GM21576 (cell line): ENCODE measurements around the gene ZNF429.
"Not testable (repeated sequence)": the region's sequence is repeated elsewhere in the genome, so short reads cannot be mapped to it uniquely, and the experiment has no call there.

Source experiments
- ATAC-seq: cut with Tn5 transposase; IDR thresholded peaks from one replicate; pipeline ENCODE4 v1.9.1; 2021; ENCODE audit warnings: mild to moderate bottlenecking, moderate library complexity; ENCODE audit not compliant: unreplicated experiment

ZNF429 gene

DNA sequence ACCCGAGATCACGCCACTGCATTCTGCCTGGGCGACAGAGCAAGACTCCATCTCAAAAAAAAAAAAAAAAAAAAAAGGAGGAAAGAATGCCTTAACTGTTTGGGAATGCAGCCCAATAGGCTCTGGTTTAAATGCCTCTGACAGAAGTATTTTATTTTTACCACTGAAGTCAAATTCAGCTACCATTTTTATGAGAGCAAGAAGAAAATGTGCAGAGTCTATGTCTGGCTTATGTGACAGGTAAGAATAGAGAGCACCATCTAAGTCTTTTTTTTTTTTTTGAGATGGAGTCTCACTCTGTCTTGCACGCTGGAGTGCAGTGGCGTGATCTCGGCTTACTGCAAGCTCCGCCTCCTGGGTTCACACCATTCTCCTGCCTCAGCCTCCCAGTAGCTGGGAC lies 7.2 kb downstream of the ZNF429 start:
- ATAC-seq: not testable (repeated sequence)

- no peak for ATAC-seq
Observed at GRCh38 chr19:21513651-21514050, 8.2 kb downstream of the ZNF429 start.

- no peak for ATAC-seq
Observed at GRCh38 chr19:21519488-21519887, 14.1 kb downstream of the ZNF429 start.

DNA sequence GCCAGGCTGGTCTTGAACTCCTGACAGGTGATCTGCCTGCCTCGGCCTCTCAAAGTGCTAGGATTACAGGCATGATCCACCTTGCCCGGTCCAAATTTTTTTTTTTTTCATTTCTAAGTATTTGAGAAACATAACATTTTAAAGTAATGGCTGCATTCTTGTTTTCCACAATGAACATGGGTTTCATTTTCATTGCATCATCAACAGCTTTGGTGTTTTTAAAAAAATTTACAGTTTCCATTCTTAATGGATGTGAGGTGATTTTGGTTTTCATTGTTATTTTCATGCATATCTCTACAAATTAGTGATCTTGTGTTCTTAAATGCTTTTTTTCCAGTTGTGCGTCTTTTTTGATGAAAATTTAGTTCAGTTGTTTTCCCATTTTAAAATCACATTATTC lies 27.5 kb downstream of the ZNF429 start:
- no peak for ATAC-seq

DNA sequence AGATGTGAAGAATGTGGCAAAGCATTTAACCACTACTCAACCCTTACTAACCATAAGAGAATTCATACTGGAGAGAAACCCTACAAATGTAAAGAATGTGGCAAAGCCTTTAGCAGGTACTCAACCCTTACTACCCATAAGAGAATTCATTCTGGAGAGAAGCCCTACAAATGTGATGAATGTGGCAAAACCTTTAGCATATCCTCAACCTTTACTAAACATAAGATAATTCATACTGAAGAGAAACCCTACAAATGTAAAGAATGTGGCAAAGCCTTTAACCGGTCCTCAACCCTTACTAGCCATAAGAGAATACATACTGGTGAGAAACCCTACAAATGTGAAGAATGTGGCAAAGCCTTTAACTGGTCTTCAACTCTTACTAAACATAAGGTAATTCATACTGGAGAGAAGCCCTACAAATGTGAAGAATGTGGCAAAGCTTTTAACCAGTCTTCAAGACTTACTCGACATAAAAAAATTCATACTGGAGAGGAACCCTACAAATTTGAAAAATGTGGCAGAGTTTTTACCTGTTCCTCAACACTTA lies 31.4 kb downstream of the ZNF429 start:
- ATAC-seq: not testable (repeated sequence)

- ATAC-seq: no peak
Observed at GRCh38 chr19:21559444-21559843, 54.0 kb downstream of the ZNF429 start.

DNA sequence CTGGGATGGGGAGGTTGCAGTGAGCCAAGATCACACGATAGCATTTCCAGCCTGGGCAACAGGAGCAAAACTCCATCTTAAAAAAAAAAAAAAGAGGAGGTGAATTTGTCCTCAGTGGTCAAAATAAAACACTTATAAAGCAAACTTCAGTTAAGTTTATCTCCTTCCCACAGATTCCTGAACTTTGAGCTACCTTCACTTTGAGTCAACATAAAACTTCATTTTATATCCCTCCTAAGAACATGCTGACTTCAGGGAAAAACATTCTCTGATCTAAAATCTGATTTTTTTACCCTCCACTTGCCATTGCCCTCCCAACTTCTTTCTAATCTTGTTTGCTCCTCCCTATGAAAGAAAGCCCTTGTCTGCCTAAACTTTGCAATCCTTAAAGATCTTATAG lies 59.0 kb downstream of the ZNF429 start:
- ATAC-seq: no peak

DNA sequence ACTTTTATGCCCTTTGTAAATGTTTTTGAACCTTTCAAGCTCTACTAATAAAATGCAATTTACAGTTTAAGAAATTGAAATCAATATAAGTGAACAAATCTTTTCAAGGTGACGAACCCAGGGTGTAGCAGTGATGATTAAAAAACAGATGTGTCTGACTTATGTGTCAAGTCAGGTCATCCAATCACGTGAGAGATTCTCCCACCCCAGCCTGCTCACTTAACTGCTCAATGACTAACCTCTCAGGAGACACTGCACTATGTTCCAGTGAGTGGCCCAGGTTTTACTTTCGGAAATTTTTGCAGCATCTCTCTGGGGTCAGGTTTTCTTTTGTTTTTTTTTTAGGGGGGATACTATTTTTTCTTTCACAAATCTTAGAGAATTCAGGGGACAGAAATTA lies 60.7 kb downstream of the ZNF429 start:
- no peak for ATAC-seq

DNA sequence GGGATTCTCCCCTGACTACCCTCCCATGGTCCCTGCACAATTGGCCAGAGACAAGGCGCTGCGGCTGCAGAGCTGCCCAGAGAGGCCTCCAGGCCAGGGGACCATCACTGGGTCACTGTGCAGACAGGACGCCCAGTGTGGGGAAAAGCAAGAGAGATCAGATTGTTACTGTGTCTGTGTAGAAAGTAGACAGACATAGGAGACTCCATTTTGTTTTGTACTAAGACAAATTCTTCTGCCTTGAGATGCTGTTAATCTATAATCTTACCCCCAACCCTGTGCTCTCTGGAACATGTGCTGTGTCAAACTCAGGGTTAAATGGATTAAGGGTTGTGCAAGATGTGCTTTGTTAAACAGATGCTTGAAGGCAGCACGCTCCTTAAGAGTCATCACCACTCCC lies 62.4 kb downstream of the ZNF429 start:
- not testable (repeated sequence) for ATAC-seq

DNA sequence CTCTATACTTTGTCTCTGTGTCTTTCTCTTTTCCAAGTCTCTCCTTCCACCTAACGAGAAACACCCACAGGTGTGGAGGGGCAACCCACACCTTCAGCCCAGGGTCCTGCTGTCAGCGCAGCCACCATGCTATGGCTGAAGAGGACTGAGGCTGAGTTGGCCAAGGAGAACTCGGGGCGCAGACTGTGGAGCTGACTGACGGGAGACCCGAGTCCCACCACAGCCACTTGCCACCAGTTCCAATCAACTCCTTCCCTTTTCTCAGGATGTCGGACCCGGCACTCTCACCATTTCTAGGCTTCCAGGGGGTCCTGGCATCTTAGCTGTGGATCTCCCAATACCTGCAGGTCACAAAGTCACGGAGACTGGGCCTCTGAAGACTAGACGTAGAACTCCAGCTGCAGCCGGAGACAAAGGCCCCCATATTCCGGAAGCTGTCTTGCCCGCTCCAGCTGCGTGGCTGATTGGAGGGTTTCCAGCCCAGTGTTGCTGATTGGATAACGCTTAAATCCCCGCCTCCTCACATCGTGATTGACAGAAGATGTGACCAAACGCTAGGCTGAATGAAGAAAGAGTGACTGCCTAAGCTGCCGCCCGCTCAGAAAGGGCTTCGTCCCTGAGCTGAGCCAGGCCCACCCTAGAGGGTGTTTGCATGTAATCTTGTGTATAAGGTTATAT lies 63.6 kb downstream of the ZNF429 start:
- no peak for ATAC-seq

GRCh38 chr19:21569494-21569865 lies 64.1 kb downstream of the ZNF429 start:
- no peak for ATAC-seq

DNA sequence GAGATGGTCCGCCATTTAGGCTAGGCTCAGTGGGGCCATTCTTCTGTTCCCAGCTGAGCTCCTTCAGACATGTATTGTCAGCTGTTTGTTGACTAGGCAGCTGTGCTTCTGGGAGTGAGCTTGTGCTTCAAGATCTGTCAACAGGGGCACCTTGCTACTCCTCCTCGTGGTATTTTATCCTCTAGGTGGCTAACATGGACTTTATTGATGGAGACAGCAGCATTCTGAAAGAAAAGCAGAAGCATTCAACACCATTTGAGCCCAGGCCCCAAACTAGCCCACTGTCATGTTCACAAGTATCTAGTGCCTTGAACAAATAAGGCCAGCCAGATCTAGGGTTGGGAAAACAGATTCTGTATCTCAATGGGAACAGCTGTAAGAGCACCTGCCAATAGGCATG lies 65.9 kb downstream of the ZNF429 start:
- no peak for ATAC-seq

DNA sequence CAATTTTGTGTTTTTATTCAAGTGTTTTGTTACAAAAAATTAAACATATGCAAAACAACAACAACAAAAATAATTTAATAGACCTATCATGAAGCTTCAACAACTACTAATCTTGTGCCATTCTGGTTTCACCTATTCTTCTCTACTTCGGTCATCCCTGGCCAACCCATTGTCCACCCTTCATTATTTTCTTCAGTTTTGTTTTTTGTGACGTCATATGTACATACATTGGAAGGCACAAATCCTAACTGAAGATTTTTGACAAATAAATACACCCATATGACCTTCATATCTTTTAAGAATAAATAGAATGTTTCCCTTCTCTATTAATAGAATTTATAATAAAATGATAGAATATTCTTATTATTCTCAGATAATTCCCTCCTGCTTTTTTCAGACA lies 69.2 kb downstream of the ZNF429 start:
- no peak for ATAC-seq

- no peak for ATAC-seq
Observed at GRCh38 chr19:21576481-21576880, 71.1 kb downstream of the ZNF429 start.

DNA sequence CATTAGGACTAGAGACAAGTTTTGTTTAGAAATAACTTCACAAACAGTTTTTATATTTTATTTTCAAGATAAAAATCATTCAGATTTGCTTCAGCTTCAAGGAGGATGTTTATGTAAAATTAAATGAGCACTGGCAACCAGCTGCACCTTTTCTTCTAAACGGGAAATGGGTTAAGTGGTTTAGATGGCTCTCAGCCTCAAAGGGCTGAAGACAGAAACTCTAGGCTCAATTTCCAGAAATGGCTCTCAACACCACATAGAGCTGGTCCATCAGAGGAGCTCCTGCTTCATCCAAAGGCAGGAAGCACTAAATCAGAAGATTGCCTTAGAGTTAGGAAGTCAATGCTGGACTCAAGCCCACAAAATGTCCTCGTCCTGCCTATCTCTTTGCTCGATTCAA lies 74.7 kb downstream of the ZNF429 start:
- ATAC-seq: no peak

- no peak for ATAC-seq
Observed at GRCh38 chr19:21580818-21581217, 75.4 kb downstream of the ZNF429 start.

GRCh38 chr19:21581646-21582240 lies 76.3 kb downstream of the ZNF429 start:
- no peak for ATAC-seq

DNA sequence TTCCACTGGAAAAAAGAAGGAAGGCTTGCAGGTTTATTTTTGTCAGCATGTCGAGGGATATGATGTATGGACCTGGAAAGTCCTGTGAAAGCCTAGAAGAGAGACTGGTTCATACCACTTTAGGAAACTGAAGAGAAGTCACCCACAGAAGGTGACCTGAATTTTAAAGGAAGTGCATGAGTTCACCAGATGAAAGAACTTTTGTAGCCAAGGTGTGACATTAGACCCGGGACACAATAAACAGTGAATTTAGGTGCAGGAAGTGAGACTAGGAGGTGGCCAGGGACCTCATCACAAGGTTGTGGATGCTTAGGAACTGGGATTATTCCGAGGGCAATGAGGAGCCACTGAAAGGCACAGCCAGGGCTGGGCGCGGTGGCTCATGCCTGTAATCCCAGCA lies 79.1 kb downstream of the ZNF429 start:
- ATAC-seq: no peak

DNA sequence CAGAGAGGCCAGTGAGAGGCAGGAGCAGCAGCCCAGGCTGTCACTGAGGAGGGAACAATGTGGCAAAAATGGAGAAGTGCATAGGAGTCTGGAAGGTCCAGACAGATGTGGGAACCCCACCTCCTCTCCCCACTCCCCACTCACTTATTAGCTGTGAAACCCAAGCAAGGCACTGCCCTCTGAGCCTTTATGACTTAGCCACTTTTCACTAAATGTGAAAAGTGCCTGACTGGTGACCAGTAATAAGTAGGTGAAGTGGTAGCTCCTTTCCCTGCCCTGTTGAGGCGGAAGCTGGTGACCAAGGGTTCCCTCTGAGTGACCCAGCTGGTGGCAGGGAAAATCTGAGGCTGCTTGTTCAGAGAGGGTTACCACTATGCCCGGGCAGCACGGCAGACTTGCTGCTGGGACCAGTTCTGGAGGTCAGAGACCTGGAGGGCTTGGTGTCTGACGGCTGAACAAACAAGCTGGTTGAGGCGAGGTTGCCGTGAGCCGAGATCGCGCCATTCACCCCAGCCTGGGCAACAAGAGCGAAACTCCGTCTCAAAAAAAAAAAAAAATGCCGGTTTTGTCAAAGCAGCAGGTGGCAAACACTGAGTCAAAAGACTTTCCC lies 80.0 kb downstream of the ZNF429 start:
- no peak for ATAC-seq

DNA sequence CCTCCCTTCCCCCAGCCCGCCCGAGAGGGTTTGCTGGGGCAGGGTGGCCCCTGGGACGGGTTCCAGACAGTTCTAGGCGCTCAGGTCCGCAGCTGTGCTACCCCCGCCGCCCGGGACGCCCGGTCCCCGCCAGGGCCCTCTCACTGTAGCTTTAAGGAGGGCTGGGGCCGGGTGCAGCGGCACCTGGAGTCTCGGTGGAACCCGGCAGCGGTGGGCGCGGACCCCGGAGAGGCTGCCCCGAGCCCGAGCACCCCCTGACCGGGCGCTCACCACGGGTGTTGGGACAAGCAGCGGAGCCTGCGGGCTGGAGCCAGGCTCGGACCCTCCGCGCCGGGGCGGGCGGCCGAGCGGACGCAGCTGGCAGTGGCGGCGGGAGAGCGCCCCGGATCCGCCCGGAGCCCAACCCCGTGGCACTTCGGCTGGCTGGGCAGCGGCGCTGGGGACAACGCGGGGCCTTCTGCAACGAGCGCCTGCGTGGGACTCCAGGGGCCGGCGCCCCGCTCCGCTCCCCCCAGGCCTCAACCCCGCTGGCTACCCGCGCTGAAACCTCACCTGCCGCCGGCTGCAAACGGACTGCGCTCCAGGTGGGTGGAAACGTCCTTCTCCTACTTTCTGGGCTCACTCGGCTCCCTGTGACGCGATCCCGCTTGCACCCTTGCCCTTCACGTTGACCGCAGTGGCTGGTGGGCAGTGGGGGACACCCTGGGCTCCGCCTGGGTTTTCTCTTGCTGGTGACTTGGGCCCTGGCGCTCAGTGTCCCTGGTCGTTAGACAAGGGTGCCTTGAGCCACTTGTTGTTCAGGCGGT lies 81.1 kb downstream of the ZNF429 start:
- ATAC-seq: no peak

- ATAC-seq: no peak
Observed at GRCh38 chr19:21587117-21587461, 81.7 kb downstream of the ZNF429 start.

- ATAC-seq: no peak
Observed at GRCh38 chr19:21587549-21587948, 82.1 kb downstream of the ZNF429 start.
